Stimulated activated CD4-positive, alpha-beta T cell treated with anti-CD3 and anti-CD28 coated beads, Interleukin-2, amount 100 ng/mL, for 4 hours (primary cell): ENCODE measurements around the gene TAT.

Experiments
- DNase-seq: peaks from one replicate; pipeline ENCODE4 v3.0.0-alpha.2; 2020; ENCODE audit warnings: low read depth

TAT gene

DNA sequence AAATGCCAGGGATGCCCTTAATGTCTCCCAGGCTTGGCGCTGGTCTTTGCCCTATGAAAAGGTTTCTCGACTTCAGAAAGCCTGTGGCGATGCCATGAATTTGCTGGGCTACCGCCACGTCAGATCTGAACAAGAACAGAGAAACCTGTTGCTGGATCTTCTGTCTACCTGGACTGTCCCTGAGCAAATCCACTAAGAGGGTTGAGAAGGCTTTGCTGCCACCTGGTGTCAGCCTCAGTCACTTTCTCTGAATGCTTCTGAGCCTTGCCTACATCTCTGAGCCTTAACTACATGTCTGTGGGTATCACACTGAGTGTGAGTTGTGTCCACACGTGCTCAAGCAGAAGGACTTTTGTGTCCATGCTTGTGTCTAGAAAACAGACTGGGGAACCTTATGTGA, 39.2 kb downstream of the TAT start:
- no peak for DNase-seq

DNA sequence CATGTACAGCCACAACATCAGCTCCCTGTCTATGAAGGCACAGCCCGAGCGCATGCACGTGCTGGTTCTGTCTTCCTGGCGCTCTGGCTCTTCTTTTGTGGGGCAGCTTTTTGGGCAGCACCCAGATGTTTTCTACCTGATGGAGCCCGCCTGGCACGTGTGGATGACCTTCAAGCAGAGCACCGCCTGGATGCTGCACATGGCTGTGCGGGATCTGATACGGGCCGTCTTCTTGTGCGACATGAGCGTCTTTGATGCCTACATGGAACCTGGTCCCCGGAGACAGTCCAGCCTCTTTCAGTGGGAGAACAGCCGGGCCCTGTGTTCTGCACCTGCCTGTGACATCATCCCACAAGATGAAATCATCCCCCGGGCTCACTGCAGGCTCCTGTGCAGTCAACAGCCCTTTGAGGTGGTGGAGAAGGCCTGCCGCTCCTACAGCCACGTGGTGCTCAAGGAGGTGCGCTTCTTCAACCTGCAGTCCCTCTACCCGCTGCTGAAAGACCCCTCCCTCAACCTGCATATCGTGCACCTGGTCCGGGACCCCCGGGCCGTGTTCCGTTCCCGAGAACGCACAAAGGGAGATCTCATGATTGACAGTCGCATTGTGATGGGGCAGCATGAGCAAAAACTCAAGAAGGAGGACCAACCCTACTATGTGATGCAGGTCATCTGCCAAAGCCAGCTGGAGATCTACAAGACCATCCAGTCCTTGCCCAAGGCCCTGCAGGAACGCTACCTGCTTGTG, 40.0 kb downstream of the TAT start:
- DNase-seq, result no peak

DNA sequence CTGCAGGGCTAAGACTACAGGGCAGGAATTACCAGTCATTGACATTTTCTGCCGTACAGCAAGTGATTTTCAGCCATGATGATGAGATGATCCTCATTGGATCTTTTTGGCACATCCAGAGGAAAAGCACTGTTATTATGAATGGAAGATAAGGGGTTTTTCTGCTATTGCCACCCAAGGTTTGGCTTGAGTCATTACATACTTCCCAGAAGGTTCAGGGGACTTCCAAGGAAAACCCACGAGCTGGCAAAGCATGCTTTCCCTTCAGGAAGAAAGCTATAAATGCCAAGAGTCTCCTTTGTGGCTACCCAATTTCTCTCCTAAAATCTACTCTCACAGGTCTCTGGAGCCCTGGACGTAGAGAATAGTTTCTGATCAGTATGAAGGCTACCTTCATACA, 44.5 kb downstream of the TAT start:
- no peak for DNase-seq

DNA sequence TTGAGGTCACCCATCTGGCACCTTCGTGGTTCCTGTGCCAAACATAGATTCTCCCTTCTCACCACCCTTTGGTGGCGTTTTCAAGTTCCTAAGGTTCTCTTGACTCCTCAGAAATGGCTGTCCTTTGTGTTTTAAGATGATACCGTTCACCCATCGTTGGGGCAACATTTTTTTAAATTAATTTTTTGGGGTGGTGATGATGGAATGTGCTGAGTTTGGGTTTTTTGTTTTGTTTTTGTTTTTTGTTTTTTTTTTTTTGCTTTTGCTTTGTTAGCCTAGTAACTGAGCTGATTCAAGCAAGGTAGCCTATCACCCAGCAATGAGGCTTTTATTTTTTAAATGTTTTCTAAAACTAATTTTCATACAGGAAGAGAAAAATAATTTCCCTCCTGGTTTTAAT, 48.0 kb downstream of the TAT start:
- DNase-seq, result no peak

DNA sequence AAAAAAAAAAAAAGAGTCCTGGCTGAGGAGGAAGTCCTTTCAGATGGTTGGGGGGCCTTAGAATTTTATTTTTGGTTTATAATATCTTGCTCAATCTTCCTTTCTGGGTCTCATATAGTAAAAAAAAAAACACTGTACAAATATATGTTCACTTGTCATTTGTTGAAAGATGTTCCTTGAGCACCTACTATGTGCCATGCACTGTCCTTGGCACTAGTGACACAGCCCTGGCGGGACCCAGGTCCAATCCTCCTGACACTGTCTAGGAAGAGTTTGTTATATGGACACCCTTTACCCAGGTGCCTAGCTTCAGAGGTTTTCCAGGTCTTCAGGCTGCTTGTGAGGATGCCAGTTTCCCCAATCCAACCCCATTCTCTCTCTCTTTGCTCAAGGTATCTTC, 48.6 kb downstream of the TAT start:
- DNase-seq, result no peak

GRCh38 chr16:71526111-71526631, 50.7 kb downstream of the TAT start, which contains the start of gene CHST4:
TSS of gene CHST4 (plus strand) at chr16:71526426. CDS start at chr16:71536678, 10,252 bp downstream.
- DNase-seq, result no peak

- no peak for DNase-seq
These were observed 52.0 kb downstream of the TAT start for GRCh38 chr16:71524566-71525553.

DNA sequence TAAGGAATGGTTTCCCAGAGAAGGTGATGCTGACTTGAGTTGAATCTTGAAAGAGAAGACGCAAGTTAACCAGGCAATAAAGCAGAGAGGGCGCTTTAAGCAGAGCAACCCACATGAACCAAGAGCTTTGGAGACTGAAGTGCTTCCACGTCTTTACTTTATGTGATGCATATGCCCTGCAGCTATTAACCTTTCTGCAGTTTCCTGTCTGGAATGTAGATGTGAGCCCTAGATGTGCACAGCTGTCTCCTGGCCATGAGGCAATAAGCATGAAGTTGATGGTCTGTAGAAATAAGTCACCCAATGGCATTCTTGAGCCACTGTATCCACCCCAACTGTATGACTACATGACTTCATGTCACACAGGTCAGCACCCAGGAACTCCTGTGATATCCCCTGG, 56.3 kb downstream of the TAT start:
- DNase-seq, result no peak
